ENCODE data around the gene GALR1.

GALR1 gene

DNA sequence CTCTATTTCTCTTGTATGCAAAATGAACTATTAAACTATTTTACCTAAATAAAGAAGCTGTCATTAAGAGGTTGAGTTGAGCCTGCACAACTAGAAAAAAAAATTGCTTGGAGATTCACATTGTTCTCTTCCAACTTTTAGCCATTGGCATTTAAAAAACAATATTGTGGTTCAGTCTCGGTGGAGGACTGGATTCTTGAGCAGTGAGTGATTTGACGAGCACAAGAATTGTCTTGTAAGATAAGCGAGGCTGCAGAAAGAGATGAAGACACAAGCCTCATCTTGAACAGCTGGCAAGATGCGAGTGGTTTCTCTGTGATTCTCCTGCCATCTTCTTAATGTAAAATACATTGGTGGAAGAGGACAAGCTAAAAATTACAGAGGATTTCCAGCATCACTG is 67.0 kb downstream of the GALR1 start:
- TF ChIP-seq, protein P1, sequence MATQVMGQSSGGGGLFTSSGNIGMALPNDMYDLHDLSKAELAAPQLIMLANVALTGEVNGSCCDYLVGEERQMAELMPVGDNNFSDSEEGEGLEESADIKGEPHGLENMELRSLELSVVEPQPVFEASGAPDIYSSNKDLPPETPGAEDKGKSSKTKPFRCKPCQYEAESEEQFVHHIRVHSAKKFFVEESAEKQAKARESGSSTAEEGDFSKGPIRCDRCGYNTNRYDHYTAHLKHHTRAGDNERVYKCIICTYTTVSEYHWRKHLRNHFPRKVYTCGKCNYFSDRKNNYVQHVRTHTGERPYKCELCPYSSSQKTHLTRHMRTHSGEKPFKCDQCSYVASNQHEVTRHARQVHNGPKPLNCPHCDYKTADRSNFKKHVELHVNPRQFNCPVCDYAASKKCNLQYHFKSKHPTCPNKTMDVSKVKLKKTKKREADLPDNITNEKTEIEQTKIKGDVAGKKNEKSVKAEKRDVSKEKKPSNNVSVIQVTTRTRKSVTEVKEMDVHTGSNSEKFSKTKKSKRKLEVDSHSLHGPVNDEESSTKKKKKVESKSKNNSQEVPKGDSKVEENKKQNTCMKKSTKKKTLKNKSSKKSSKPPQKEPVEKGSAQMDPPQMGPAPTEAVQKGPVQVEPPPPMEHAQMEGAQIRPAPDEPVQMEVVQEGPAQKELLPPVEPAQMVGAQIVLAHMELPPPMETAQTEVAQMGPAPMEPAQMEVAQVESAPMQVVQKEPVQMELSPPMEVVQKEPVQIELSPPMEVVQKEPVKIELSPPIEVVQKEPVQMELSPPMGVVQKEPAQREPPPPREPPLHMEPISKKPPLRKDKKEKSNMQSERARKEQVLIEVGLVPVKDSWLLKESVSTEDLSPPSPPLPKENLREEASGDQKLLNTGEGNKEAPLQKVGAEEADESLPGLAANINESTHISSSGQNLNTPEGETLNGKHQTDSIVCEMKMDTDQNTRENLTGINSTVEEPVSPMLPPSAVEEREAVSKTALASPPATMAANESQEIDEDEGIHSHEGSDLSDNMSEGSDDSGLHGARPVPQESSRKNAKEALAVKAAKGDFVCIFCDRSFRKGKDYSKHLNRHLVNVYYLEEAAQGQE (IDR thresholded peaks at IDR 0.05; ENCODE audit: low read depth), result no peak
- TF ChIP-seq TCF12 (IDR thresholded peaks at IDR 0.05; ENCODE audit: low read depth) (no peak), EP300 (IDR thresholded peaks at IDR 0.05; ENCODE audit: borderline replicate concordance) (no peak), RAD21 (IDR thresholded peaks at IDR 0.05; ENCODE audit: low read depth) (no peak), NFIC (IDR thresholded peaks at IDR 0.05) (no peak), CEBPB (IDR thresholded peaks at IDR 0.05) (no peak)
- TF ChIP-seq, protein P2, sequence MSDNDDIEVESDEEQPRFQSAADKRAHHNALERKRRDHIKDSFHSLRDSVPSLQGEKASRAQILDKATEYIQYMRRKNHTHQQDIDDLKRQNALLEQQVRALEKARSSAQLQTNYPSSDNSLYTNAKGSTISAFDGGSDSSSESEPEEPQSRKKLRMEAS (IDR thresholded peaks at IDR 0.05), result no peak

DNA sequence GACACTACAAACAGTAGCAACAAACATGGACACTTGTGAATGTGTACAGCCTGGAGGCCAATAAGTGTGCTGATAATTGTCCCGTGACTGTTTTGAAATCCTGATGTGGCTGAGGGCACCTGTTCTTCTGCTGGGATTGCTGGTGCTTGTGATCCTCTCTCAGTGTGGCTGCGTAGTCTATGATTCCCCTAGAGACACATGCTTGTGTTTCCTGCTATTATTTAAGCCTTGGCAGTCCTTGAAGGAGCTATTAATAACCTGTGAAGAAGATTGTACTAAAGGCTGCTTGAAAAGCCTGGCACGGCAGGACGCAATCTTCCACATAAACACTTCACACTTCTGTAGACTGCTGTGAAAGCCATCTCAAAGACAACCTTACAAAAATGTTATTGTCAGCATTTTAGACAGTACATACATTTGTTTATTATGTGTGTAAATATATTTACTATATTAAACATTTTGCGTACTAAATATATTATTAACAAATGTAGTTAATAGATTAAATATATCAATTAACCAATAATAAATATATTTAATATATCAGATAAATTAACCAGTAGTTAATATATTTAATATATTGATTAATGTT is 71.4 kb downstream of the GALR1 start:
- no peak for TF ChIP-seq YY1 (IDR thresholded peaks at IDR 0.05; ENCODE audit: low read depth)
- TF ChIP-seq, protein P1 (IDR thresholded peaks at IDR 0.05; ENCODE audit: low read depth), result no peak
- TF ChIP-seq TEAD4 (IDR thresholded peaks at IDR 0.05), result no peak
- TF ChIP-seq ZBTB7A (IDR thresholded peaks at IDR 0.05; ENCODE audit: low read depth), result no peak
- TF ChIP-seq TCF12 (IDR thresholded peaks at IDR 0.05; ENCODE audit: low read depth), result no peak
- no peak for TF ChIP-seq EGR1 (IDR thresholded peaks at IDR 0.05)
- TF ChIP-seq CREB1 (IDR thresholded peaks at IDR 0.05; ENCODE audit: low read depth), result no peak

DNA sequence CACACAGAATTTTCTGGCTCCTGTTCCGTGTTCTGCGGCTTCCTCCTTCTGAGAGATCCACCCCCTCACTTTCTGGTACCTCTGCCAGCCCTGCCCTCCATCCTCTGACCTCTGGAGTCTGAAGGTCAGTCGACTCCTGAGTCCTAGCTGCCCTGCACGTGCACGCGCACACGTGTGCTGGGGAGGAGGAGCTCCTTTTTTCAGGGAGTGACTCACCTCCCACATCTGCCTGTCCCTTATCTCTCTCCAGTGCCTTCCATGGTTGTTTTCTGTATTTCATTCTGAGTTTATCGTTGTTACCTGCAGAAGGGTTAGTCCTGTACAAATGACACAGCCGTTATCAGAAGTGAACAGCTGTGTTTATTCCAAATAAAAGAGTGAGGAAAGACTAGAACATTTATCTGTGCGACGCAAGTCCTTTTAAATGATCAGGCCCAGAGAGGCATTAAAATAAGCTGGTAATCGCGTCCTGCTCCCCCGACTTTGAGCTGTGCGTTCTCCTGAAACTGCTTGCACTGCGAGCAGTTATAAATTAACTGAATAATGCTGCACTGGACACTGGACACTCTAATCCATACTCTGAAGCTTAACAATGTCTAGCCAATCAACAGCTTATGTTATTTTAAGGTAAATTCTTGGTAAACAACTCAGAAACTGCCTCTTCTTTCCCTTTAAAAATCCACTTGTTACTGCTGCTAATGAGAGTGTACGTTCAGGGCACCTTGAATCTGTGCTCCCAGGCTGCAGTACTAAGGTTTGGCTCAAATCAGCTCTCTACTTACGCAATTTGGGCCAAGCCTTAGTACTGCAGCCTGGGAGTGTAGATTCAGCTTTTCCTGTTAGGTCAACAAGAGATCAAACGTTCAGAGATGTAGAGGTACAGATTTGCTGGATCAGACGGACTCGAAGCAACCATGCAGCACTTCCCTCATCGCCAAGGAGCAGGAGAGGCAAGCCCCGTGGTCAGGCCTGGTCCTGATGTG is 72.5 kb downstream of the GALR1 start:
- TF ChIP-seq EGR1 (IDR thresholded peaks at IDR 0.05), result no peak
- TF ChIP-seq, protein P1 (IDR thresholded peaks at IDR 0.05; ENCODE audit: low read depth), result no peak
- no peak for TF ChIP-seq NFIC (IDR thresholded peaks at IDR 0.05)
- TF ChIP-seq TCF12 (IDR thresholded peaks at IDR 0.05; ENCODE audit: low read depth), result no peak
- no peak for TF ChIP-seq ZBTB7A (IDR thresholded peaks at IDR 0.05; ENCODE audit: low read depth)
- no peak for TF ChIP-seq CREB1 (IDR thresholded peaks at IDR 0.05; ENCODE audit: low read depth)
- TF ChIP-seq EP300 (IDR thresholded peaks at IDR 0.05; ENCODE audit: borderline replicate concordance), result no peak
- TF ChIP-seq TEAD4 (IDR thresholded peaks at IDR 0.05), result no peak
- no peak for TF ChIP-seq YY1 (IDR thresholded peaks at IDR 0.05; ENCODE audit: low read depth)

DNA sequence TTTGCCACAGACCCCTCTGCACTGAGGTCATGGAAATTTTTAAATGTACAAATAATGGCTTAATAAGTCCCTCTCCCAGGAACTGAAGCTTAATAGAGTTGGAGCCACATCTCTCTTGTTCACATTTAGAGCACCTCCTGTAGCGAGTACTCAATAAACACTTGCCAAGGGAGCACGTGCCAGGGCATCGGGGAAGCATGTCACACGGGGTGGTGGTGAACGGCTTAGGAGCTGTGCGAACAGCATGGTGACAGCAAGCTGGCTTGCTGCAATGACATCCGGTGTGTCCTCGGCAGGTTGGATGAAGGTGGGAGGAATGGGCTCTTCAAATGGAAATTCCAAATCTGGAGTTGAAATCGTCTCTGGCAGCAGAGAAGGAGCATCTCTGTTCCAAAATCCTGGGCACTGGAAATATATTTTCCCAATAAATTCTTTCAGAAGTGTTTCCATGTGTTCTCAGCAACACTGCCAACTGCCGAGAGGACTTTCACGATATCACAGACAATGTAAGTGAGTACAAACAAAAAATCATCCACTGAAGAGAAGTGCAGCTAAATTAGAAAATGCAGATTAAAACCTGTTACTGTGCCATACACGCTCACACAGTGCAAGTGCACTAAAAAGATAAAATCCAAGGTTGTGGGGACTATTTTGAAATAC is 74.1 kb downstream of the GALR1 start:
- TF ChIP-seq, protein P2 (IDR thresholded peaks at IDR 0.05), result peak; percentile 27; the same call in 1 of the 2 replicates
- TF ChIP-seq TEAD4 (IDR thresholded peaks at IDR 0.05), result no peak

Measured in Ishikawa (cell line).